Vagina (tissue), 2 donors: ENCODE data around the gene TRIM44. TPM values are rescaled to one million over a fixed set of nuclear protein-coding genes. Genes with fewer than 3 reads are reported as not detected.

Experiments
- DNase-seq, 2 donors: peaks; one replicate each; pipeline ENCODE4 v3.0.0-alpha.2; 2017; ENCODE audit errors: extremely low spot score in 2 of 2
- H3K27ac ChIP-seq: fragments of 200-600 bp; sonication (generic); one replicate; pipeline ENCODE4 v1.5.1; 2019
- H3K27me3 ChIP-seq: fragments of 200-600 bp; sonication (generic); one replicate; pipeline ENCODE4 v1.5.1; 2019
- H3K36me3 ChIP-seq, 2 donors: fragments of 200-600 bp; sonication (generic); one replicate each; pipeline ENCODE4 v1.5.1; 2017 to 2019
- H3K4me1 ChIP-seq: fragments of 200-600 bp; sonication (generic); one replicate; pipeline ENCODE4 v1.5.1; 2019
- H3K4me3 ChIP-seq, 2 donors: fragments of 200-600 bp; sonication (generic); 1 replicate in 1 of 2; 2 replicates in 1 of 2; pipeline ENCODE4 v1.5.1; 2016 to 2019
- H3K9me3 ChIP-seq: fragments of 200-600 bp; sonication (generic); one replicate; pipeline ENCODE4 v1.5.1; 2019
- POLR2A ChIP-seq, 2 donors: fragments of 450-650 bp; IDR thresholded peaks; one replicate each; pipeline ENCODE4 v1.6.1; 2017; ENCODE audit warnings: antibody characterized with exemption in 2 of 2, mild to moderate bottlenecking in 2 of 2, moderate library complexity in 2 of 2
- POLR2AphosphoS5 ChIP-seq, 2 donors: sonication (generic); formaldehyde crosslinking; IDR thresholded peaks; one replicate each; pipeline ENCODE4 v1.9.0; 2017; ENCODE audit warnings: antibody characterized with exemption in 2 of 2, mild to moderate bottlenecking in 2 of 2, low read depth in 1 of 2; ENCODE audit not compliant: insufficient read depth in 1 of 2
- intact Hi-C: fragments of 100-400 bp; cut with DNase I; formaldehyde crosslinking; loops from one replicate; pipeline ENCODE4 v1.15.1; 2023
- total RNA-seq: library from RNA; depleted of rRNA; stranded (reverse); fragments of >200 nt; gene quantifications from one replicate; pipeline ENCODE4 v1.2.3, GENCODE V29; 2016
- TF ChIP-seq, protein P1 (sequence below), 3 experiments: fragments of 450-650 bp in 2 of 3; fragments of 200-600 bp in 1 of 3; sonication (generic) in 1 of 3; IDR thresholded peaks; one replicate each; pipeline ENCODE4 v1.5.1; 2017 to 2019; ENCODE audit warnings: antibody characterized with exemption in 3 of 3, mild to moderate bottlenecking in 2 of 3, moderate library complexity in 2 of 3

TRIM44 gene
- total RNA-seq, 1 donor from 2014 or later, result 27.7 TPM

GRCh38 chr11:35624781-35625180 is 37.8 kb upstream of the TRIM44 start:
- Histone ChIP-seq H3K4me3 (no peak overlapping the region), H3K27ac (no peak overlapping the region), H3K4me1 (peaks cover 11% of the 10 kb centered on the region), H3K36me3 (no peaks in the 10 kb centered on the region), H3K9me3 (no peaks in the 10 kb centered on the region), H3K27me3 (no peaks in the 10 kb centered on the region)
- TF ChIP-seq POLR2A (IDR thresholded peaks at IDR 0.05) (no peak), POLR2AphosphoS5 (IDR thresholded peaks at IDR 0.05; ENCODE audit: insufficient read depth in 1 of 2, low read depth in 1 of 2) (no peak)
- TF ChIP-seq, protein P1, sequence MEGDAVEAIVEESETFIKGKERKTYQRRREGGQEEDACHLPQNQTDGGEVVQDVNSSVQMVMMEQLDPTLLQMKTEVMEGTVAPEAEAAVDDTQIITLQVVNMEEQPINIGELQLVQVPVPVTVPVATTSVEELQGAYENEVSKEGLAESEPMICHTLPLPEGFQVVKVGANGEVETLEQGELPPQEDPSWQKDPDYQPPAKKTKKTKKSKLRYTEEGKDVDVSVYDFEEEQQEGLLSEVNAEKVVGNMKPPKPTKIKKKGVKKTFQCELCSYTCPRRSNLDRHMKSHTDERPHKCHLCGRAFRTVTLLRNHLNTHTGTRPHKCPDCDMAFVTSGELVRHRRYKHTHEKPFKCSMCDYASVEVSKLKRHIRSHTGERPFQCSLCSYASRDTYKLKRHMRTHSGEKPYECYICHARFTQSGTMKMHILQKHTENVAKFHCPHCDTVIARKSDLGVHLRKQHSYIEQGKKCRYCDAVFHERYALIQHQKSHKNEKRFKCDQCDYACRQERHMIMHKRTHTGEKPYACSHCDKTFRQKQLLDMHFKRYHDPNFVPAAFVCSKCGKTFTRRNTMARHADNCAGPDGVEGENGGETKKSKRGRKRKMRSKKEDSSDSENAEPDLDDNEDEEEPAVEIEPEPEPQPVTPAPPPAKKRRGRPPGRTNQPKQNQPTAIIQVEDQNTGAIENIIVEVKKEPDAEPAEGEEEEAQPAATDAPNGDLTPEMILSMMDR (IDR thresholded peaks at IDR 0.05), result no peak
- intact Hi-C loops, result no loop called here
- DNase-seq, result no peak

DNA sequence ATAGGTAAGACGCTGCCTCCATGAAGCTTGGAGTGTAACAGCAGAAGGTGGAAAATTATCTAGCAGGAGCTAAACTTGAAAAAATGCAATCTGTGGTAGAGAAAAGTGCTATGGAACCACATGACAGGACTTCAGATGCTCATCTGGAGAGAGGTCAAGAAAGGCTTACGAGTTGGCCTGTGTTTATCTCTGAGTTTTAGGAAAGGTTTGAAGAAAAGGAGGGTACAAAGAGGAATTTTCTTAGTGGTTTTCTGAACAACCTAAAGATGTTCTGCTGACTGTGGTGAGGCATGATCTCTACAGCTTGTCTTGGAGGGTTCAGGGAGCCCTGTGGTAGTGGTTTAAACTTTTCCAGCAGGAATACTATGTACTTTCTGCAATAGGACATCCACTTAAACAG is 36.1 kb upstream of the TRIM44 start:
- TF ChIP-seq, protein P1 (IDR thresholded peaks at IDR 0.05), result no peak
- TF ChIP-seq POLR2A (IDR thresholded peaks at IDR 0.05), result no peak
- no peak for TF ChIP-seq POLR2AphosphoS5 (IDR thresholded peaks at IDR 0.05; ENCODE audit: insufficient read depth in 1 of 2, low read depth in 1 of 2)
- no peaks in the 10 kb centered on the region for H3K9me3 ChIP-seq
- H3K27me3 ChIP-seq, result no peaks in the 10 kb centered on the region
- H3K36me3 ChIP-seq, result no peaks in the 10 kb centered on the region
- no peak overlapping the region for H3K27ac ChIP-seq
- no peak for DNase-seq
- peaks cover 6% of the 10 kb centered on the region for H3K4me1 ChIP-seq
- intact Hi-C loops, result no loop called here
- H3K4me3 ChIP-seq, result no peak overlapping the region

GRCh38 chr11:35629511-35629910 is 33.1 kb upstream of the TRIM44 start:
- no peak for TF ChIP-seq POLR2AphosphoS5 (IDR thresholded peaks at IDR 0.05; ENCODE audit: insufficient read depth in 1 of 2, low read depth in 1 of 2)
- no peak for TF ChIP-seq POLR2A (IDR thresholded peaks at IDR 0.05)
- TF ChIP-seq, protein P1 (IDR thresholded peaks at IDR 0.05), result no peak
- Histone ChIP-seq H3K36me3 (no peaks in the 10 kb centered on the region), H3K9me3 (no peaks in the 10 kb centered on the region), H3K27ac (no peak overlapping the region), H3K4me1 (no peaks in the 10 kb centered on the region), H3K27me3 (no peaks in the 10 kb centered on the region), H3K4me3 (no peak overlapping the region)
- intact Hi-C loops, result no loop called here
- DNase-seq, result no peak

DNA sequence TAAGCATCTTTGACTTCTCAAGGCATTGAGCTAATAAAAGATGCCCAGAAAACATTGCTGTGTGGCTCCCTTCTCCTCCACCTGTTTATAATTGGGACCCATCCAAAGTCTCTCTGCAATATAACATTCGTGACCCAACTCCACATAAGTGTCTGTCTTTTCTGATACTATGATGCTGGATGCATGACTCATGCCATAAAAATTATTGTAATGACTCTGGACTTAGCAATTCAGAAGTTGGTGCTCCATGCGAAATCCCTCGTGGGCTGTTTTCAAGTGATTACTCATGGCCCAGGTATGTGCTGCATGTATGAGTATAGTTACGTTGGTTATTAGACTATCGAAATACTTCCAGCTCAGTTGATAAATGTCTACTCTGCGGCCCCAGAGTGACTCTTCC is 32.7 kb upstream of the TRIM44 start:
- no peaks in the 10 kb centered on the region for H3K36me3 ChIP-seq
- no peak overlapping the region for H3K27ac ChIP-seq
- no peaks in the 10 kb centered on the region for H3K4me1 ChIP-seq
- TF ChIP-seq POLR2A (IDR thresholded peaks at IDR 0.05) (no peak), POLR2AphosphoS5 (IDR thresholded peaks at IDR 0.05; ENCODE audit: insufficient read depth in 1 of 2, low read depth in 1 of 2) (no peak)
- TF ChIP-seq, protein P1 (IDR thresholded peaks at IDR 0.05), result no peak
- intact Hi-C loops, result no loop called here
- H3K27me3 ChIP-seq, result no peaks in the 10 kb centered on the region
- no peak overlapping the region for H3K4me3 ChIP-seq
- DNase-seq, result no peak
- H3K9me3 ChIP-seq, result no peaks in the 10 kb centered on the region

- no peaks in the 10 kb centered on the region for H3K27me3 ChIP-seq
- H3K27ac ChIP-seq, result no peak overlapping the region
- H3K4me1 ChIP-seq, result no peaks in the 10 kb centered on the region
- no peak for TF ChIP-seq POLR2A (IDR thresholded peaks at IDR 0.05)
- TF ChIP-seq, protein P1 (IDR thresholded peaks at IDR 0.05), result no peak
- no peak for TF ChIP-seq POLR2AphosphoS5 (IDR thresholded peaks at IDR 0.05; ENCODE audit: insufficient read depth in 1 of 2, low read depth in 1 of 2)
- no peak for DNase-seq
- intact Hi-C loops, result no loop called here
- H3K4me3 ChIP-seq, result no peak overlapping the region
- H3K36me3 ChIP-seq, result no peaks in the 10 kb centered on the region
- H3K9me3 ChIP-seq, result no peaks in the 10 kb centered on the region
Observed at GRCh38 chr11:35631891-35632290, 30.7 kb upstream of the TRIM44 start.
